IPS-18c (cell line): ENCODE results near the gene SPN.

Source experiments
- H3K4me3 ChIP-seq: 2 replicates; pipeline ENCODE4 v1.7.0; 2013; ENCODE audit warnings: low read depth, mild to moderate bottlenecking, low read length, moderate library complexity; ENCODE audit not compliant: insufficient read depth
- H3K9me3 ChIP-seq: one replicate; pipeline ENCODE4 v1.6.1; 2013; ENCODE audit warnings: mild to moderate bottlenecking, low read length, moderate library complexity; ENCODE audit not compliant: control insufficient read depth, insufficient read depth

The SPN gene

GRCh38 chr16:29710227-29711219 is 47.5 kb downstream of the SPN start:
- Histone ChIP-seq H3K9me3 (no peaks in the 10 kb centered on the region), H3K4me3 (peak overlapping the region; percentile 66)

- no peak overlapping the region for H3K4me3 ChIP-seq
Observed at GRCh38 chr16:29712809-29713208, 49.8 kb downstream of the SPN start.

GRCh38 chr16:29714396-29714795 is 51.3 kb downstream of the SPN start:
- H3K9me3 ChIP-seq, result peaks cover 2% of the 10 kb centered on the region
- H3K4me3 ChIP-seq, result no peak overlapping the region

More at GRCh38 chr16:29712809-29713208, 49.8 kb downstream of the SPN start:
- H3K9me3 ChIP-seq, result peaks cover 2% of the 10 kb centered on the region

GRCh38 chr16:29714972-29715371 is 51.9 kb downstream of the SPN start:
- Histone ChIP-seq H3K4me3 (no peak overlapping the region), H3K9me3 (peaks cover 2% of the 10 kb centered on the region)

GRCh38 chr16:29717113-29717512 is 54.1 kb downstream of the SPN start:
- Histone ChIP-seq H3K9me3 (peaks cover 2% of the 10 kb centered on the region), H3K4me3 (no peak overlapping the region)

GRCh38 chr16:29719063-29719462 is 56.0 kb downstream of the SPN start:
- H3K9me3 ChIP-seq, result peaks cover 2% of the 10 kb centered on the region
- no peak overlapping the region for H3K4me3 ChIP-seq
